Adrenal gland (tissue), 5 donors: Measurements from ENCODE around the gene BIN2.

Experiments
- CTCF ChIP-seq, 6 experiments: fragments of 450-650 bp in 4 of 6; fragments of 200-600 bp in 2 of 6; sonication (generic) in 1 of 6; IDR thresholded peaks; 1 replicate in 5 of 6; 2 replicates in 1 of 6; pipeline versions ENCODE4 v1.5.1 to v1.8.0; 2016 to 2021; ENCODE audit warnings: antibody characterized with exemption in 6 of 6, mild to moderate bottlenecking in 2 of 6, moderate library complexity in 1 of 6
- POLR2A ChIP-seq, 2 donors: fragments of 450-650 bp; IDR thresholded peaks; one replicate each; pipeline ENCODE4 v1.6.1; 2017; ENCODE audit warnings: antibody characterized with exemption in 2 of 2, mild to moderate bottlenecking in 2 of 2, moderate library complexity in 1 of 2
- donor health status: DM: no; HTN: no; CAD: no.

- no peak for TF ChIP-seq CTCF (IDR thresholded peaks at IDR 0.05)
- no peak for TF ChIP-seq POLR2A (IDR thresholded peaks at IDR 0.05)
These were observed 36.3 kb upstream of the BIN2 start for GRCh38 chr12:51360315-51360714.
